DOHH2 (cell line): Measurements from ENCODE around the gene TAS2R46.

Experiments
- H3F3A ChIP-seq: fragments of 200-600 bp; sonication (generic), shearing (Covaris generic); 2 replicates; pipeline ENCODE4 v1.6.0; 2016; ENCODE audit warnings: antibody characterized with exemption, mild to moderate bottlenecking; ENCODE audit not compliant: control insufficient read depth, insufficient read depth
- H3K27ac ChIP-seq: fragments of 200-600 bp; sonication (generic); 2 replicates; pipeline ENCODE4 v1.5.1; 2014; ENCODE audit warnings: low read depth, mild to moderate bottlenecking, low read length, moderate library complexity
- H3K27me3 ChIP-seq: fragments of 200-600 bp; sonication (generic); 2 replicates; pipeline ENCODE4 v1.6.1; 2014; ENCODE audit warnings: mild to moderate bottlenecking, low read length, mixed read lengths; ENCODE audit not compliant: control insufficient read depth
- H3K36me3 ChIP-seq: fragments of 200-600 bp; sonication (generic); 2 replicates; pipeline ENCODE4 v1.6.1; 2014; ENCODE audit warnings: mild to moderate bottlenecking, low read length, moderate library complexity, mixed read lengths; ENCODE audit not compliant: control insufficient read depth
- H3K4me1 ChIP-seq: fragments of 200-600 bp; sonication (generic); 2 replicates; pipeline ENCODE4 v1.6.1; 2014; ENCODE audit warnings: mild to moderate bottlenecking, low read length, mixed read lengths; ENCODE audit not compliant: control insufficient read depth
- H3K4me2 ChIP-seq: fragments of 200-600 bp; sonication (generic); 2 replicates; pipeline ENCODE4 v1.6.0; 2014; ENCODE audit warnings: mild to moderate bottlenecking, low read length, moderate library complexity
- H3K4me3 ChIP-seq: fragments of 200-600 bp; sonication (generic); 2 replicates; pipeline ENCODE4 v1.5.1; 2014; ENCODE audit warnings: mild to moderate bottlenecking, low read length, mixed read lengths
- H3K79me2 ChIP-seq: fragments of 200-600 bp; sonication (generic); 2 replicates; pipeline ENCODE4 v1.6.1; 2014; ENCODE audit warnings: mild to moderate bottlenecking, low read length, mixed read lengths; ENCODE audit not compliant: control insufficient read depth
- H3K9me2 ChIP-seq: fragments of 200-600 bp; sonication (generic); replicated peaks from 2 replicates; pipeline ENCODE4 v1.6.1; 2014; ENCODE audit warnings: mild to moderate bottlenecking, low read length, mixed read lengths; ENCODE audit not compliant: control insufficient read depth
- H3K9me3 ChIP-seq: fragments of 200-600 bp; sonication (generic); 2 replicates; pipeline ENCODE4 v1.6.1; 2014; ENCODE audit warnings: antibody characterized with exemption, low read length, mixed read lengths; ENCODE audit not compliant: control insufficient read depth, insufficient read depth
- H4K20me1 ChIP-seq: fragments of 200-600 bp; sonication (generic); 2 replicates; pipeline ENCODE4 v1.6.0; 2014; ENCODE audit warnings: low read depth, mild to moderate bottlenecking, antibody characterized with exemption, low read length, moderate library complexity; ENCODE audit not compliant: control insufficient read depth, insufficient read depth
- CTCF ChIP-seq: fragments of 200-600 bp; sonication (generic); IDR thresholded peaks from one replicate; pipeline ENCODE4 v1.5.1; 2014; ENCODE audit warnings: antibody characterized with exemption, mild to moderate bottlenecking, low read depth, low read length; ENCODE audit not compliant: poor library complexity, severe bottlenecking
- EZH2phosphoT487 ChIP-seq: fragments of 200-600 bp; sonication (generic); IDR thresholded peaks from 2 replicates; pipeline ENCODE4 v1.6.1; 2017; ENCODE audit warnings: borderline replicate concordance, mild to moderate bottlenecking, antibody characterized with exemption, low read length, moderate library complexity, mixed read lengths

Gene TAS2R46

GRCh38 chr12:11089246-11089645, 27.2 kb upstream of the TAS2R46 start:
- TF ChIP-seq EZH2phosphoT487 (no peak), CTCF (no peak)

GRCh38 chr12:11085419-11085818, 23.3 kb upstream of the TAS2R46 start:
- no peaks in the 10 kb centered on the region for H4K20me1 ChIP-seq
- H3K27me3 ChIP-seq = no peaks in the 10 kb centered on the region
- no peak overlapping the region for H3K4me2 ChIP-seq
- no peak for TF ChIP-seq EZH2phosphoT487
- TF ChIP-seq CTCF = no peak
- H3K79me2 ChIP-seq = no peaks in the 10 kb centered on the region
- no peak overlapping the region for H3K4me3 ChIP-seq
- H3K9me2 ChIP-seq = no peaks in the 10 kb centered on the region
- no peaks in the 10 kb centered on the region for H3F3A ChIP-seq
- H3K36me3 ChIP-seq = no peaks in the 10 kb centered on the region
- no peak overlapping the region for H3K27ac ChIP-seq
- H3K4me1 ChIP-seq = no peaks in the 10 kb centered on the region
- H3K9me3 ChIP-seq = no peaks in the 10 kb centered on the region; the same call in 1 of the 2 replicates

More at GRCh38 chr12:11089246-11089645, 27.2 kb upstream of the TAS2R46 start:
- Histone ChIP-seq H3K79me2 (no peaks in the 10 kb centered on the region), H3F3A (no peaks in the 10 kb centered on the region), H3K9me3 (no peaks in the 10 kb centered on the region), H3K4me1 (no peaks in the 10 kb centered on the region), H3K4me3 (no peak overlapping the region), H3K27ac (no peak overlapping the region), H4K20me1 (no peaks in the 10 kb centered on the region), H3K9me2 (no peaks in the 10 kb centered on the region), H3K36me3 (no peaks in the 10 kb centered on the region), H3K4me2 (no peak overlapping the region), H3K27me3 (no peaks in the 10 kb centered on the region)

- Histone ChIP-seq H3K4me2 (no peak overlapping the region), H3K4me1 (no peaks in the 10 kb centered on the region), H3K4me3 (no peak overlapping the region), H4K20me1 (no peaks in the 10 kb centered on the region), H3K79me2 (no peaks in the 10 kb centered on the region), H3K27me3 (no peaks in the 10 kb centered on the region), H3K9me2 (no peaks in the 10 kb centered on the region), H3K9me3 (no peaks in the 10 kb centered on the region; the same call in 1 of the 2 replicates), H3K36me3 (no peaks in the 10 kb centered on the region), H3K27ac (no peak overlapping the region), H3F3A (no peaks in the 10 kb centered on the region)
- TF ChIP-seq EZH2phosphoT487 (no peak), CTCF (no peak)
Measured at GRCh38 chr12:11081987-11082386, 19.9 kb upstream of the TAS2R46 start.
